Liver (tissue), 3 donors: ENCODE measurements around the gene AKT3.

Experiments
- GABPA ChIP-seq, 2 donors: IDR thresholded peaks in 1 of 2; conservative IDR thresholded peaks in 1 of 2; 2 replicates each; pipeline ENCODE4 v1.6.1; 2016; ENCODE audit warnings: antibody characterized with exemption in 2 of 2, mild to moderate bottlenecking in 1 of 2, moderate library complexity in 1 of 2
- JUND ChIP-seq, 2 donors: IDR thresholded peaks; 2 replicates each; pipeline ENCODE4 v1.6.1; 2016; ENCODE audit warnings: antibody characterized with exemption in 2 of 2
- RAD21 ChIP-seq, 2 donors: IDR thresholded peaks; 2 replicates each; pipeline ENCODE4 v1.6.1; 2016; ENCODE audit warnings: antibody characterized with exemption in 2 of 2, mild to moderate bottlenecking in 2 of 2
- SP1 ChIP-seq: IDR thresholded peaks from 2 replicates; pipeline ENCODE4 v1.6.1; 2018; ENCODE audit warnings: antibody characterized with exemption, mild to moderate bottlenecking
- YY1 ChIP-seq: IDR thresholded peaks from 2 replicates; pipeline ENCODE4 v1.6.1; 2016; ENCODE audit warnings: antibody characterized with exemption, mild to moderate bottlenecking
- TF ChIP-seq, protein P1 (sequence below): fragments of 150-350 bp; IDR thresholded peaks from 2 replicates; pipeline ENCODE4 v1.5.1; 2017; ENCODE audit warnings: improper control_type of control experiment, low read depth, low read length; ENCODE audit not compliant: missing input control
- TF ChIP-seq, protein P2 (sequence below): IDR thresholded peaks from 2 replicates; pipeline ENCODE4 v1.6.1; 2016; ENCODE audit warnings: antibody characterized with exemption, mild to moderate bottlenecking
- TF ChIP-seq, protein P3 (sequence below): IDR thresholded peaks from 2 replicates; pipeline ENCODE4 v1.6.1; 2016; ENCODE audit warnings: antibody characterized with exemption
- donor health status: healthy.
- donor health status: healthy.

DNA sequence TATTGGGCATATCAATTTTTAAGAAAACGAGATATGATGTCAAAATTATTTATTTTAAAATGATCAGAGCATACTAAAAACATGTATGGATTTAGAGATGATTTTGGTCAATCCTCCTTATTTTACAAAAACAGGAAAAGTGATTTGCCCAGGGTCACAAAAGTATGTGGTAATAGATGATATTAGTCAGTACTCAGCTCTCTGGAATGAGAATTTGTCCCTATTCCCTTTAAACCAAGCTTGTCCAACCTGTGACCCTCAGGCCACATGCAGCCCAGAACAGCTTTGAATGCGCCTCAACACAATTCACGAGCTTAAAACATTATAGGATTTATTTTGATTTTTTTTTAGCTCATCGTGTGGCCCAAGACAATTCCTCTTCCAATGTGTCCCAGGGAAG, 104.7 kb downstream of the AKT3 start:
- TF ChIP-seq YY1 = no peak
- TF ChIP-seq RAD21 (IDR thresholded peaks at IDR 0.05) = no peak
- TF ChIP-seq, protein P1, sequence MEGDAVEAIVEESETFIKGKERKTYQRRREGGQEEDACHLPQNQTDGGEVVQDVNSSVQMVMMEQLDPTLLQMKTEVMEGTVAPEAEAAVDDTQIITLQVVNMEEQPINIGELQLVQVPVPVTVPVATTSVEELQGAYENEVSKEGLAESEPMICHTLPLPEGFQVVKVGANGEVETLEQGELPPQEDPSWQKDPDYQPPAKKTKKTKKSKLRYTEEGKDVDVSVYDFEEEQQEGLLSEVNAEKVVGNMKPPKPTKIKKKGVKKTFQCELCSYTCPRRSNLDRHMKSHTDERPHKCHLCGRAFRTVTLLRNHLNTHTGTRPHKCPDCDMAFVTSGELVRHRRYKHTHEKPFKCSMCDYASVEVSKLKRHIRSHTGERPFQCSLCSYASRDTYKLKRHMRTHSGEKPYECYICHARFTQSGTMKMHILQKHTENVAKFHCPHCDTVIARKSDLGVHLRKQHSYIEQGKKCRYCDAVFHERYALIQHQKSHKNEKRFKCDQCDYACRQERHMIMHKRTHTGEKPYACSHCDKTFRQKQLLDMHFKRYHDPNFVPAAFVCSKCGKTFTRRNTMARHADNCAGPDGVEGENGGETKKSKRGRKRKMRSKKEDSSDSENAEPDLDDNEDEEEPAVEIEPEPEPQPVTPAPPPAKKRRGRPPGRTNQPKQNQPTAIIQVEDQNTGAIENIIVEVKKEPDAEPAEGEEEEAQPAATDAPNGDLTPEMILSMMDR = no peak
- TF ChIP-seq, protein P2, sequence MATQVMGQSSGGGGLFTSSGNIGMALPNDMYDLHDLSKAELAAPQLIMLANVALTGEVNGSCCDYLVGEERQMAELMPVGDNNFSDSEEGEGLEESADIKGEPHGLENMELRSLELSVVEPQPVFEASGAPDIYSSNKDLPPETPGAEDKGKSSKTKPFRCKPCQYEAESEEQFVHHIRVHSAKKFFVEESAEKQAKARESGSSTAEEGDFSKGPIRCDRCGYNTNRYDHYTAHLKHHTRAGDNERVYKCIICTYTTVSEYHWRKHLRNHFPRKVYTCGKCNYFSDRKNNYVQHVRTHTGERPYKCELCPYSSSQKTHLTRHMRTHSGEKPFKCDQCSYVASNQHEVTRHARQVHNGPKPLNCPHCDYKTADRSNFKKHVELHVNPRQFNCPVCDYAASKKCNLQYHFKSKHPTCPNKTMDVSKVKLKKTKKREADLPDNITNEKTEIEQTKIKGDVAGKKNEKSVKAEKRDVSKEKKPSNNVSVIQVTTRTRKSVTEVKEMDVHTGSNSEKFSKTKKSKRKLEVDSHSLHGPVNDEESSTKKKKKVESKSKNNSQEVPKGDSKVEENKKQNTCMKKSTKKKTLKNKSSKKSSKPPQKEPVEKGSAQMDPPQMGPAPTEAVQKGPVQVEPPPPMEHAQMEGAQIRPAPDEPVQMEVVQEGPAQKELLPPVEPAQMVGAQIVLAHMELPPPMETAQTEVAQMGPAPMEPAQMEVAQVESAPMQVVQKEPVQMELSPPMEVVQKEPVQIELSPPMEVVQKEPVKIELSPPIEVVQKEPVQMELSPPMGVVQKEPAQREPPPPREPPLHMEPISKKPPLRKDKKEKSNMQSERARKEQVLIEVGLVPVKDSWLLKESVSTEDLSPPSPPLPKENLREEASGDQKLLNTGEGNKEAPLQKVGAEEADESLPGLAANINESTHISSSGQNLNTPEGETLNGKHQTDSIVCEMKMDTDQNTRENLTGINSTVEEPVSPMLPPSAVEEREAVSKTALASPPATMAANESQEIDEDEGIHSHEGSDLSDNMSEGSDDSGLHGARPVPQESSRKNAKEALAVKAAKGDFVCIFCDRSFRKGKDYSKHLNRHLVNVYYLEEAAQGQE = no peak
- TF ChIP-seq, protein P3, sequence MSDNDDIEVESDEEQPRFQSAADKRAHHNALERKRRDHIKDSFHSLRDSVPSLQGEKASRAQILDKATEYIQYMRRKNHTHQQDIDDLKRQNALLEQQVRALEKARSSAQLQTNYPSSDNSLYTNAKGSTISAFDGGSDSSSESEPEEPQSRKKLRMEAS = no peak
- TF ChIP-seq GABPA (IDR thresholded peaks at IDR 0.05 in 1 of 2, conservative IDR thresholded peaks at IDR 0.05 in 1 of 2) = no peak
- TF ChIP-seq SP1 = no peak
- no peak for TF ChIP-seq JUND (IDR thresholded peaks at IDR 0.05)
